ENCODE results near the gene CES1.
"Not testable (repeated sequence)": the region's sequence is repeated elsewhere in the genome, so short reads cannot be mapped to it uniquely, and the experiment has no call there.

CES1 gene

DNA sequence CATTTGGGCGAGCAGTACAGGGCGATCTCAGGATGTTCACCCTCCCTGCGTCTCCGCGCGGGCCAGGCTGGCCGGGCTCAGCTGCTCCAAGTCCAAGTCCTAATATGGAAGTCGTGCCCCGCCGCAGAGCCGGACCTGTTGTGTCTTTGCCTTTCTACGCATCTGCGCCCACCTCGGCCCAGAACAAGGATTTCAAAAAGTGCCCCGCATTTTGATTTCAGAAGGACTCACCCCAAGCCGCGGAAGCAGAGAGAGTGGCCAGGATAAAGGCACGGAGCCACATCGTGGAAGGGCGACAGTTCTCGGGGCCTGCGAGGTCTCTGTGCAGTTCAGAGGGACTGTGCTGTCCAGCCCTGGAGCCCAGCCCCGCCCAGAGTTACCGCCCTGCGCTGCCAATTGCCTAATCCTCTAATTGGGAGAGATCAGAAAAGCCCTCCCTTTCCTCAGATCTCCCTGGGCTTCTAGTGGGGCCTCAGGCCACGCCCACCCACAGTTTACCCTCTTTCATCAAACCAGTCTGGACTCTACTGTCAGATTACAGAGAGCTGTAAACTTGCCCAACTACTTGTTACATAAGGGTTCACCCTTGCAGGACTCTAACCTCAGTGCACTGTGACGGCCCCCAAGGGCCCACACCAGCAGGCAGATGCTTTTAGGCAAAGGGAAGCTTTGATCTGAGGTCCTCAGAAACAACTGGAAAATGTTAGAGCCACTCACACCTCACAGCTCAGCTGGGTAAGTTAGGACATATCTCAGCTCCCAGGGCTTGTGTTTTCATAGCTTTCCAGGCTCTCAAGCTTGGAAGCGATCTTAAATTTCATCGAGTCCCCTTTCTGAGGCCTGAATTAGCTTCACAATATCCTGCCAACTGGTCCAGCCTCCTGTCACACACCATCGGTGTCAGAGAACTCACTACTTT, at the start of gene CES1:
CES1 (minus strand) TSS at position 324 of the 919 bp plus-strand sequence; CDS start at position 283, 41 bp downstream.
- DNase-seq (ENCODE audit: low read depth), result no peak

DNA sequence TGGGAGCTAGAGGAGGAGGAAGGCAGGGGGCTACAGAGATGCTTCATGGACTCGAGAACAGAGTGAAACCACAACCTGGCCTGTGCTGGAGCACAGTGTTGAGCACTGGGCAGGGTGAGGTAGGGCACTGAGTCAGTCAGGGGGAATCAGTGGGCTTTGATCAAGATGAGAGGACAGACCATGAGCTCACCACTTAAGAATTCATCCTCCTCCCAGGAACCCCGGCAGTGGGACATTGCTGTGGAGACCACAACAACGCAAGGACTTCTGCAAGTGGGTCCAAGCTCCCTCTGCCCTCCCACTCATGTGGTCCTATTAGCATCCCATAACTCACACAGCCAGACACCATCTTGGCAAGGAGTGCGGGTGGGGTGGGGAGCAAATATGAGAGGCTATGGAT, 44.0 kb upstream of the CES1 start:
- DNase-seq (ENCODE audit: low read depth), result no peak

DNA sequence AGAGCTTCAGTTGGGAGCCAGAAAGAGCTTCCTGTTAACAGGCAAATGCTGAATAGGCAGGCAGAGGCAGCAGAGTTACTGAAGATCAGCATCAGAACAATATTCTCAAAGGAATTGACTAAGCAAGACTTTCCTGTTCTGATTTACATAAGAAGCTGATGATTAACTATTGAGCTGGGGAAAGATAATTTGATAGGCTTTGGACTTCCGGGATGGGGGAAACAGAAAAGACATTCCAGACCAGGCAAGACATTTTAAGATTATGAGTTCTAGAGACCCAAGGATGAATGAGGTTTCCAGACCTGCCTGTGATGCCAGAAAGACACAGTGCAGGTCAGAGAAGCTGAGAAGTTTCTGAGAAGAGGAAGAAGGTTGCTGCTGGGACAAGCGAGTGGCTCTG, 42.4 kb upstream of the CES1 start, which contains the start of gene CES5A:
CES5A (minus strand) TSS at position 101 of the 400 bp plus-strand sequence. CDS start 152 bp downstream, outside the sequence.
- no peak for DNase-seq (ENCODE audit: low read depth)

DNA sequence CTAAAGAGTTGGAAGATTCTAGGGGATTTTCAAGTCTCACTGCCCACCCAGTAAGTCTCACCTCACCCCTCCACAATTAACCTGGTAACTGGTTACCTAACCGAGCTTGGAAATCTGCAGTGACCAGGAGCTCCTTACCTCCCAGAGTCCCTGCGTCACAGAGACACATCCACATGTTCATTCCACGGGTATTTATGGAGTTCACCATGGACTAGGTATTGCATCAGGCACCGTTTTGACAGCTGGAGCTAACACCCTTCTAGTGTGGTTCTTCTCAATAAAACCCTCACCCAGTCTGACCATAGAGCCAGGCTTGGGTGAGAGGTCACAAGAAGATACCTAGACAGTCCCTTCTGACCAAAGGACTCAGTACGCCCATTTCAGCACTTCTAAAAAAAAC, 40.2 kb upstream of the CES1 start:
- no peak for DNase-seq (ENCODE audit: low read depth)

DNA sequence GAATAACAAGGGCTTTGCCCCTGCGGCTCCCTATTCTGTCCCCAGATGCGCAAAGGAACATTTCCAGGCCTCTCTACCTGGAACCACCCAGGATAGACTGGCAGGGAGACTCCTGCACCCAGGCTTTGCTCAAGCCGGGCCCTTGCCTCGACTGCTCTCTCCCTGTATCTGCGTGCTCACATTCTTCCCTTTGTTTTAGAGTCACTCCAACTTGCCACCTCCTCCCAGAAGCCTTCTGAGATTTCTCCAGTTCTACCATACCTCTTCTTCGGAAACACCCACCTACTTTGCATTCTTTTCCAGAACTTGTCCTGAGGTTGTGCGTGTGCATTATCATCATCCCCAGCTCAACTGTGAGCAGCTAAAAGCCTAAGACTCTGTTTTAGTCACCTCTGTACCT, 39.2 kb upstream of the CES1 start:
- DNase-seq (ENCODE audit: low read depth), result no peak

DNA sequence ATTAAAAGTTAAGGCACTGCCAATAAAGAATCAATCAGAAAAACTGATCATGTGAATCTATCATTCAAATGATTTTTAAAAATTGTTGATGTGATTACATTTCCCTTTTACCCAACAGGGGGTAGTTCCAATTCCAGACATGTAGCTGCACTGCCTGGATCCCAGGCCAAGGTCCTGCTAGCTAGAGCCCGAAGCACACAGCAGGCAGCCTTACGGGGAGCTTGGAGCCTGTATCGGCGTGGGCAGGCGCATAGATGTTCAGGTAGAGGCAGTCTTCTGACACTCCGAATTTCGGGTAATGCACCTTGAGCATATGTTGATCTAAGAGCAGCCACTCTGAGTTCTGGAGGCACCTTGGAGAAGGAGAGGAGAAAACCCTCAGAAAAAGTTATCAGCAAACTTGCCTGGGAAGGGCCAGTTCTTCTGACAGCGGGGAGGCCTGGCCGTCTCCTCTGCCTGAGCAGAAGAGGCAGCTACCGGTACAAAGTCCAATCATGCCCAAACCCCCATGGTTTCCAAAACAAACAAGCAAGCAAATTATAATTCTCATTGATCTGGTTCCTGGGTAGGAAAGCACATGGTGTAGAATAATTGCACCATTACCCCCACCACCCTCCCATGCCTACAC, 38.6 kb upstream of the CES1 start:
- no peak for DNase-seq (ENCODE audit: low read depth)

DNA sequence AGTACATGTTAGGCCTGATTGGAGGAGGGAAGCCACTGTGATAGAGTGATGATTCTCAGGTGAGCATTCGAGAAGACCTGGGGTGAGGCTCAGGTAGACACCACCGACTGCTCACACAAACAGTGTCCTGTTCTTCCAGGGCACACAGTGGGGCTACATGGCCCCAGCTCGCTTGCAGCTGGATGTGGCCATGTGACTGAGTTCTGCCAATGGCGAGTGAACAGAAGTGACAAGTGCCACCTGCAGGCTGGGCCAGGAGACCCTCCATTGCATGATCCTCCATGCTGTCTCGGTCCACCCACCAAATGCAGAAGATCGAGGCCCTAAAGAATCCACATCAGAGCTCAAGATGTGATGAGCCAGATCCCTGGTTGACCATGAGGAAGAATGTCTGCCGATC, 36.1 kb upstream of the CES1 start:
- DNase-seq (ENCODE audit: low read depth), result no peak

DNA sequence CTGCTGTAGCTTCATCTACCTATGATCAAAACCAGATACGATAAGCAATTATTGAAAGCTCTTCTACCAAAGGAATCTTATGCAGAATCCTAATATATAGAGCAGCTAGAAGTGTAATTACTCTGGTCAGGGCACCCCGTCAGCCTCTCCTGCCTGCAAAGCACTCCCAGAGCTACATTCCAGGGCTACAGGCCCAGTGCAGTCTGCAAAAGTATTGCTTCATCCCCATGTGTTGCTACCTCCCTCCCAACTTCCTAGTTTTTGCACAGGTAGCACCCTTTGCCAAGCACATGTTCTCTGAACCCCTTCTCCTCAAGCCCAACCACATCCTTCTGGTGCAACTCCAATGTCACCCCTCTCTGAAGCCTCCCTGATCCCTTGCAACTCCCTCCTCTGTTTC, 35.2 kb upstream of the CES1 start:
- DNase-seq (ENCODE audit: low read depth), result no peak

DNA sequence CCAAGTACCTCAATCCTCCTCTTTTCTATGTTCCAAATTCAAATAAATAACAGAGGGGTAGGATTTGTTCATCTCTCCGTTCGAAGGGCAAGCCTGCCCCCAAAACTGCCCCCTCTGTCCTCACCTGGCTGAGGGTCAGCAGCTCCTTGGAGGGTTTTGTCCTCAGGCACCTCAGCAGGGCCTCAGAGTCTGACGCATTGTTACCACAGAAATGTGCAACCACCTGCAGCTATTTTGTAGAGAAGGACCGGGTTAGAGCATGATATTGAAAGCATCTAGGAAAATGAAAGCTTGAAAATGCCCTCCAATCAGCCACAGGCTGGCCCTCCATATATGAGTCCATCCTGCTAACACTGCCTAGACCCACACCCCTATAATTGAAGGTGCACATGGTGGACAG, 28.4 kb upstream of the CES1 start:
- DNase-seq (ENCODE audit: low read depth), result no peak

DNA sequence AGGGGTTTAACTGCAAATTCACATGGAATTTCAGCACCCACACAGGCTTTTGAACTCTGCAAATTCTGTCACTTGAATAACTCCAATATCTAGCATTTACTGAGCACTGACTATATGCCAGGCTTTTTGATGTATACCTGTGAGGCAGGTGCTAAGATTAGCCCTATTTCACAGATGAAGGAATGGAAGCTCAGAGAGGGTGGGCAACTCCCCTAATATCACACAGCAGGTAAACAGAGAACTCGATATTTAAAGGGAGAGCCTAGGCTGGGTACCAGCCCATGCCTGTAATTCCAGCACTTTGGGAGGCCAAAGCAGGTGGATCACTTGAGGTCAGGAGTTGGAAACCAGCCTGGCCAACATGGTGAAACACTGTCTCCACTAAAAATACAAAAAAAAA, 24.8 kb upstream of the CES1 start:
- not testable (repeated sequence) for DNase-seq (ENCODE audit: low read depth)

DNA sequence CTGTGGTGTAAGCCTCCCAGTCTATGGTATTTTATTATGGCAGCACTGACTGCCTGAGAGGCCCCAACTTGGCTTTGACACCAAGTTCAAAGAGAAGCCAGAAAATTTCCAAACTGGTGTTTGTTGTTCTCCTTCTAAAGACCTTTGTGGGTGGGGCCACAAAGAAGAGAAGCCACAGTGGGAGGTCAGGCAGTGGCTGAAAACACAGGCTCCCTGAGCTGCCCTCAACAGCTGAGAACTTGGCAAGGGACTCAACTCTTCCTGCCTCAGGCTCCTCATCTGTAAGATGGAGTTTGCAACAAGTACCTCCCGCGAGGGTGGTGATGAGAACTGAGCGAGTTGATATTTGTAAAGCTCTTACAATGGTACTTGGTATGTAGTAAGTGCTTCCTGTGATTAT, 24.1 kb upstream of the CES1 start:
- no peak for DNase-seq (ENCODE audit: low read depth)

DNA sequence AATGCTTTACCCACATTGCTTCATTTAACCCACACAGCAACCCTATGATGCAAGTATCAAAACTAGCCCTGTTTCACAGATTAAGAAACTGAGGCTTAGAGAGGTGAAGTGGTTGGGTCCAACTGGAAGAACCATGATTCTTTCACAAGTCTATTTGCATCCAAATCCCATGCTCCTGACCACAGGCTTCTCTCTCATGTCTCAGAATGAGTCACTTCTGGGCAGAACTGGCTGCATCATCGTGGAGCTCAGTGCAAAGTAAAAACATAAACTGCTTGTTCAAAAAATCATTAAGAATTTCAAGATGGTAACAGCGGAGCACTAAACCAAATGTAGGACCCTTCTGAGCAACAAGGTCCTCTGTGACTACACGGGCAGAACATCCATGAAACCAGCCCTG, 20.2 kb upstream of the CES1 start:
- DNase-seq (ENCODE audit: low read depth), result no peak

DNA sequence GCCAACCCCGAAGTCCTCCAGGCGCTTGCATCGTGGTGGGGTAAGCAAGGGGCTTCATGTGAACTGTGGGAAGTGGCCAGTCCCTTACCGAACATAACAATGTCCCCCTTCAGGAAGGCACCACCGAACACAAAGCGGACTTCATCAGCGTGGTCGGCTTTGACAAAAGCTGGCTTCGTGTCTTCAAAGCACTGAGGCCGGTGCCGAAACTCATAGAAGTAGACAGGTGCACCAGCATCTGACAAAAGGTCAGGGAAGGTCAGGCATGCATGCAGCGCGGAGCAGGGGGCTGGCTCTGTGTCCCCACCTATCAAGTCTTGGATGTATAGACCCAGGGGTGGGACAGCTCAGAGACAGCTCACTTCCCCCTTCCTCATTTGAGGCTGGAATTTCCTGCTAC, 16.6 kb upstream of the CES1 start:
- no peak for DNase-seq (ENCODE audit: low read depth)

DNA sequence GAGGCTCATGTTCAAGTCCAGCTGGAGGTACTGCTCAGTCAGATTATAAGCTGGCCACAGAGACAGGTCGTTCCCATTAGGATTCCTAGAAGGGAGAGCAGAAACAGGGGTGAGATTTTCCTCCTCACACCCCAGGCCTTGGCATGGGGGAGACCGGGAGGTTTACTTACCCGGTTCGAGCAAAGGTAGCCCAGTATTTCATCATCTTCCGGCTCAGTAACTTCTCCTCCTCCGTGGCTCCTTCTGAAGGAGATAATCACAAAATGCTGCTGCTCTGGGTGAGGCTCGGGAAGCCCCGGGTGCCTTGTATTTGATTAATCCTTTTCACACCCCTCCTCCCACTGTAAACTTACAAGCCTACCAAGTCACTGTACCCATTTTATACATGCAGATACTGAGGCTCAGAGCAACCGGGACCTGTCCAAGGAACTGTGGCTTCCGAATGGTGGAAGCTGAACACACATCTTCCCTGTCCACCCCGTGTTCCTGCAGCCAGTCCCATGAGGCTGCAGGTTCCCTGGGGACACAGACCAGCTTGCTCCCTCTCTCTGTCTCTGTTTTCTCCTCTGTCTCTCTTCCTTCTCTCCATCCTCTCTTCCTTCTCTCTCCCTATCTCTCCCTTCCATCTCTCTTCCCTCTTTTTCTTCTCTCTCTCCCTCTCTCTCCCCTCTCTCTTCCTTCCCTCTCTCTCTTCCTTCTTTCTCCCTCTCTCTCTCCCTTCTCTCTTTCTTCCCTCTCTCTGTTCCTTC, 13.9 kb upstream of the CES1 start:
- DNase-seq (ENCODE audit: low read depth), result no peak

DNA sequence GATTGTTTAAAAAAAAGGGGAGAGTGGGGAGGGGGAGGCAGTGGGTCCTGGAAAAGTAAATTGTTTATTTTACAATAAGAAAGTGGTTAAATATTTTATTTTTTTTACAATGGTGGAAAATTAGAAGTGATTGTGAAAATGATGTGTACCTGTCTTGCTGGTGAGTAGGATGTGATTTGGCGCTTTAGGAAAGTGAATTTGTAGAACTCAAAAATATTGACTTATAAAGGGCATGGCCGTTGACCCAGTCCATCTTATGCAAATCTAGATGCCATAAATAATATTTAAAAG, 10.2 kb upstream of the CES1 start:
- no peak for DNase-seq (ENCODE audit: low read depth)

DNA sequence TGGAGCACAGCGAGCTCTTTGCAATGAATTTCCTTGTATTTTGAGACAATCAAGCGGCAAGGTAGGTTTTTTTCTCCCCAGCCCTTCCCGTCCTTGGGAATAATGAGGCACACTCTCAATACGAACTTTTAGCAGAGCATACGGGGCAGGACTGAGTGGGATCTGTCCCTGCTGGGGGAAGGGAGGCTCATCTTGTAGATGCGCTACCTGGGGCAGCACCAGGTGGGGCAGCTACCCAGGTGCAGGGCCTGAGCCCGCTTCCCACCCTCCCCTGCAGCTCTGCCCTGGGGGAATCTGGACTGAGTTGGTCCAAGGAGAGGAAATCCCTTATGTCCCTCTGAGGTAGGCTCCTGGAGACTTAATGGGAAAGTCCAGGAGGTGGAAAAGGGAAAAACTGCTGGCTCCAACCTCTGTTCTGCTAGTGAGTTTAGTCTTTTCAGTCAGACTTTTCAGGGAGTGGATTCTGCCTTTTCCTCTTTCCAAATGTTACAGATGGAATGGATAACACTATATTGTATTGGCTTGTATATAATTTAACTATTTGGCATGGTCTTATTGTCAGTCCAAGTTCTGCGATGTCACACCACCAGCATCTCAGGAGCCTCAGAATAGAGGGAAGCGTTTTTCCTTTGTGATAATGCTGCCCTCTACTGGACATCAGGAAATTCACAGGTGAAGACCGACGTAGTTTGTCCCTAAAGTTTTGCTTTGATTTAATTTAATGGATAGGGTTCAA, 9.6 kb upstream of the CES1 start:
- DNase-seq (ENCODE audit: low read depth), result no peak

DNA sequence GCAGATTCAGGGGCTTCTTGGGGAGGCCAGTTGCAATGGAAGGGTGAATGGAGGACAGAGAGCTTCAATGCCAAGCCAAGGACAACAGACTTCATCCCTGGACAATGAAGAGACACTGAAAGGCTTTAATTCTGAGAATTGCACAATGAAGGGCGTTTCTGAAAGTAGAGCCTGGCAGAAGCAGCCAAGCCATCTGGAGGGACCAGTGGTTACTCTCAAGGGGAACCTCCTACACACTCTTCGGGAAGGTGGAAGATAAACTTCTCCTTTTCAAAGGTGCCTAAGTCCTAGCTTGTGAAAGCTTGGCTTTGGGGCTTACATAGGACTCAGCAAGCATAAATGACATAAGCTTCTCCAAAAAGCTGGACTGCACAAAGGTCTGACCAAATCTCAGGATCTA, 6.2 kb upstream of the CES1 start:
- no peak for DNase-seq (ENCODE audit: low read depth)

DNA sequence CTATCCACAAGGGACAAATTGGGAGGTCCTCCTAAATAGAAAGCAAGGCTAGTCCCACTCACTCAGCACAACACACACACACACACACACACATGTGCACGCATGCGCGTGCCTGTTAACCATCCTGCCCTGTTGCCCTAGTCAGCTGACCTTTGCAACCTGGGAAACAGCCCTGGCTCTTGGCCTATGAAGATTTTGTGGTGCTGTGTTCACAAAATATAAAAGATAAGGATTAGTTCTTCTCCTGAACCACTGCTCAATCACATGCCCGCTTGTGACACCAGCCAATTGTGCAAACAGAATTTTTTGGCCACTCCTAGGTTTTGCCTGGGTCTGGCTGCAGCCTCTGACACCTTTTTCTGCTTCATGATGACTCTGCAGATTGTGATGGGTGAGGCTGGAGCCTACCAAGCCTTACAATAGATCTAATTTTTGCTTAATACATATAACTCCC, 3.3 kb upstream of the CES1 start:
- no peak for DNase-seq (ENCODE audit: low read depth)

DNA sequence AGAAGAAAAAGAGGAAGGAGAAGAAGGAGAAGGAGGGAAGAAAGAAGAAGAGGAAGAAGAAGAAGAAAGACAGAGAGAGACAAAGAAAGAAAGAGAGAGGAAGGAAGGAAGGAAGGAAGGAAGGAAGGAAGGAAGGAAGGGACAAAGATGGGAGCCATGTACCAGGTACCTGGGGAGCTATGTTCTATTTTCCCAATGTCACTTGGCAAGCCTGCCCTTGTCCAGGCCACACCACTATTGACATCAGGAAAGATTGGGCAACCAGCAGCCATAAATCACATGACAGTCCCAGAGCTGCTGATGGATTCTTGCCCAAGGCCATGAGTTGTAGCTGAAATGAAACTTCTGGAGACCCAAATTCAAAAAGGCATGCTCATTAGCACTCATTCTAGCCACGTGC, 2.7 kb upstream of the CES1 start:
- no peak for DNase-seq (ENCODE audit: low read depth)

DNA sequence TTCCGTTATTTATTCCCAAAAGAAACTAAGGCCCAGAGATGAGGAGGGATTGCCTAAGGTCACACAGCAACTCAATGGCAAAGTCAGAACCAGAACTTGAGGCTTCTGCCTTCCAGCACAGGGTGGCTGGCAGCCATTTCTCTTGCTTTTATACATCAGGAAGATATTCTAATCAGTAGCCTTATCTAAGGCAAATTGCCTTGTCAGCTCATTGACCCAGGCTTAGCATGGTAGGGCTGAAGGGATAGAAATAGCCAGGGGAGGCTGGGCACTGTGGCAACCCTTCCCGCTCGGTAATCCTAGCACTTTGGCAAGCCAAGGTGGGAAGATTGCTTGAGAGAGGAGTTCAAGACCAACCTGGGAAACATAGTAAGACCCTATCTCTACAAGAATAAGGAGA, 2.3 kb upstream of the CES1 start:
- not testable (repeated sequence) for DNase-seq (ENCODE audit: low read depth)

DNA sequence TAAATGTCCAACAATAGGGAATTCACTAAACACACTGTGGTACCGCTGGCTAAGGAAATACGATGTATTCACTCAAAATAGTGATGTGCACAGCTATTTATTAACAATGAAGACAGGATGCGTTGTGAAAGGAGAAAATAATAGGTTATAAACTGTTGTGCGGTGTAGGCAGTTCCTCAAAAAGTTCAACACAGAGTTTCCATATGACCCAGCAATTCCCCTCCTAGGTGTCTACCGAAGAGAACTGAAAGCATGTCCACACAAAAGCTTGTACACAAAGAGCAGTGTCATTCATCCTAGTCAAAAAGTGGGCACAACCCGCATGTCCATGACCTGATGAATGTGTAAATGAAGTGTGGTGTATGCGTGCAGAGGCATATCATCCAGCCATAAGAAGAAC, 1.2 kb upstream of the CES1 start:
- DNase-seq (ENCODE audit: low read depth), result no peak

DNA sequence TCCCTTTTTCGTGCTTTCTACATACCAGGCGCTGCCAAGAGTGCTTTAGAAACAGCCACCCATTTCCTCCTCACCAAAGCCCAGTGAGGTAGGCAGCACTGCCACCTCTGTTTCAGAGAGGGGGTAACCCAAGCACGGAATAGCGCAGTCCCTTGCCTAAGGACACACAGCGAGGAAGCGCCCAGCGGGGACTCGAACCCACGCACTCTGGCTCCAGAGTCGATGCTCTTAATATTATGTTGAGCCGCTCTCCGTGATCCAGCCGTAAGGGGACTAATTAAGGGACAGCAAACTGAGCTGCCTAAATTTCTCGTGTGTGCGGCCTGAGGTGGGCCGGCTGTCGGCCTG, 497 bp downstream of the CES1 start:
- no peak for DNase-seq (ENCODE audit: low read depth)

Measured in stimulated activated CD8-positive, alpha-beta memory T cell treated with anti-CD3 and anti-CD28 coated beads, Interleukin-12 subunit alpha, Interleukin-12 subunit beta, amount 100 ng/mL, for 1 hour (primary cell).